H1 (cell line): Measurements from ENCODE around the gene HSPA4. TPM values are rescaled to one million over a fixed set of nuclear protein-coding genes. Genes with fewer than 3 reads are reported as not detected.

ENCODE experiments used
- CTCF ChIP-seq, 3 experiments: IDR thresholded peaks; 1 replicate in 2 of 3; 2 replicates in 1 of 3; pipeline versions ENCODE4 v1.5.1 to v1.6.1; 2011; ENCODE audit warnings: low read length in 3 of 3, mild to moderate bottlenecking in 3 of 3, inconsistent platforms in 2 of 3, low read depth in 1 of 3, moderate library complexity in 1 of 3; ENCODE audit not compliant: insufficient read depth in 1 of 3; ENCODE audit errors: control extremely low read depth in 1 of 3
- SRF ChIP-seq: IDR thresholded peaks from 2 replicates; pipeline ENCODE4 v1.6.1; 2011; ENCODE audit warnings: mild to moderate bottlenecking, low read depth, low read length, moderate library complexity
- TAF7 ChIP-seq: optimal IDR thresholded peaks from 2 replicates; pipeline ENCODE3; 2011; ENCODE audit warnings: low read depth, mild to moderate bottlenecking, inconsistent platforms, low read length, moderate library complexity, borderline replicate concordance
- polyA plus RNA-seq, 7 experiments: library from polyadenylated mRNA; depleted of rRNA in 3 of 7; stranded (reverse) in 5 of 7; unstranded in 2 of 7; fragments of >200 nt in 5 of 7; fragments of 200-250 nt in 2 of 7; gene quantifications; 1 replicate in 5 of 7; 2 replicates in 1 of 7; 4 replicates in 1 of 7; pipeline versions ENCODE4 v1.2.1 to v1.2.3, GENCODE V29; 2011 to 2013; ENCODE audit warnings: missing spikeins in 2 of 7, mixed read lengths in 2 of 7
- total RNA-seq: library from RNA; stranded (reverse); fragmentation: NEBNext Ultra II Directional; extraction: Animal tissue kit (Norgen Biotek cat#: 25700); gene quantifications from 2 replicates; pipeline ENCODE4 v1.2.1, GENCODE V29; 2021

The HSPA4 gene
- total and polyA plus RNA-seq, 2 of the 8 experiments (the other 6 are each of a cell fraction or from before 2014, with no cell fraction given), result 28.9 to 445 TPM

GRCh38 chr5:133124891-133125290 lies 73.1 kb downstream of the HSPA4 start (continued):
- no peak for TF ChIP-seq CTCF (IDR thresholded peaks at IDR 0.05; ENCODE audit: control extremely low read depth in 1 of 3, insufficient read depth in 1 of 3, low read depth in 1 of 3, low read length in 3 of 3)
- TF ChIP-seq SRF, result no peak
- TF ChIP-seq TAF7, result no peak
